GM19455 (cell line): ENCODE measurements around the gene PTOV1.
A peak's percentile ranks its signal among the peaks of the same experiment; 100 is the strongest.

ENCODE experiments used
- ATAC-seq: cut with Tn5 transposase; IDR thresholded peaks from one replicate; pipeline ENCODE4 v1.9.1; 2021; ENCODE audit not compliant: unreplicated experiment

Gene PTOV1

DNA sequence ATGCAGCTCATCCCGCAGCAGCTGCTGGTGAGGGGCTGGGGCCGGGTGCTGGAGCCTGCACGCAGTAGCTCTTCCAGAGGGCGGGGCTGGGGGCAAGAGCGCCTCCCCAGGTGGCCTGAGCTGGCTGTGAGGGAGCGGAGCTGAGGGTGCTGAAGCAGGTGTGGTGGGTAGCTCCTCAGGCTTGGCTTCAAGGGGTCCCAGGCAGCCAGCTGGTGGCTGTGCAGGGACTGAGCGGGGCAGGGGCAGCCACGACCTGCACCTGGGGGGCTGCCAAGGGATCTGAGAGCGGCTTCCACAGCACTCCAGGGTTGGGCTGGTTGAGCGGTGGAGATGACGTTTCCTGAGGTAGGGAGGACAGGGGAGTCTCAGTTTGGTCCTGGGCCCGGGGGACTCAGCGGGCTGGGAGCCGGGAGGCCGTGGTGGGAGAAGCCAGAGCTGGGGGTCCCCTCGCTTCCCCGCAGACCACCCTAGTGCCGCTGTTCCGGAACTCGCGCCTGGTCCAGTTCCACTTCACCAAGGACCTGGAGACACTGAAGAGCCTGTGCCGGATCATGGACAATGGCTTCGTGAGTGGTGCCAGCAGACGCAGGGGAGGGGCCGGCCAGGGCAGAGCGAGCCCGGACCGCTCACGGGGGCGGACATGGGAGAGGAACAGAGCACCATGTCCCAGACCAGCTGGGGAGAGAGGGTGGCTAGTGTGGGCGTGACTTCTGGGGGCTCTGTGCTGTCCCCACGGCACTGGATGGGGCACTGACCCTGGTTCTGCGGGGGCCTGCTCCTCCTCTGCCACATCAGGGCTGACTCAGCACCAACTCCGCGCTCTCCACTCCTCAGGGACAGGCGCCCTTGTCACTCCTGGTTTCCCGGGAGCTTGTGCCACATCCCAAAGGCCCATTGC is 7.4 kb downstream of the PTOV1 start:
- ATAC-seq = no peak

DNA sequence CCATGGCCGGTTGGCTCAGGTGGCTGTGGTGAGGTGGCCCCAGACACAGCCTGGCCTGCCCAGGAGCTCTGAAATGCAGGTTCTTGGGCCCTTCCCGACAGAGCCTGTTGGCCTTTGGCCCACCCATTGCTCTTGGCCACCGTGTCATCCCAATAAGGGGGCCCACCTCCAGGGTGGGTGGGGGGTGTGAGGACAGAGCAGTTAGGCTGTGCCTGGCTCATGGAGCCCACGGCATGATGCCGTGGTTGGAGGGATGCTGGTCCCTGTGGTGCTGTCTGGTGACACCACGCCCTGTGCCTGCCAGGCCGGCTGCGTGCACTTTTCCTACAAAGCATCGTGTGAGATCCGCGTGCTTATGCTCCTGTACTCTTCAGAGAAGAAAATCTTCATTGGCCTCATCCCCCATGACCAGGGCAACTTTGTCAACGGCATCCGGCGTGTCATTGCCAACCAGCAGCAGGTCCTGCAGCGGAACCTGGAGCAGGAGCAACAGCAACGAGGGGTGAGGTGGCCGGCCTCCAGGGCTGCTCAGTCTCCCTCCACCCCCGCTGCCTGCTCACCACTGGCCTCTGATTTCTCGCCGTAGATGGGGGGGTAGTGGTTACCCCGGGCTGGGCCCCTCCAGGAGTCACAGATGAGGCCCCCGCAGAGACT is 8.8 kb downstream of the PTOV1 start:
- no peak for ATAC-seq

DNA sequence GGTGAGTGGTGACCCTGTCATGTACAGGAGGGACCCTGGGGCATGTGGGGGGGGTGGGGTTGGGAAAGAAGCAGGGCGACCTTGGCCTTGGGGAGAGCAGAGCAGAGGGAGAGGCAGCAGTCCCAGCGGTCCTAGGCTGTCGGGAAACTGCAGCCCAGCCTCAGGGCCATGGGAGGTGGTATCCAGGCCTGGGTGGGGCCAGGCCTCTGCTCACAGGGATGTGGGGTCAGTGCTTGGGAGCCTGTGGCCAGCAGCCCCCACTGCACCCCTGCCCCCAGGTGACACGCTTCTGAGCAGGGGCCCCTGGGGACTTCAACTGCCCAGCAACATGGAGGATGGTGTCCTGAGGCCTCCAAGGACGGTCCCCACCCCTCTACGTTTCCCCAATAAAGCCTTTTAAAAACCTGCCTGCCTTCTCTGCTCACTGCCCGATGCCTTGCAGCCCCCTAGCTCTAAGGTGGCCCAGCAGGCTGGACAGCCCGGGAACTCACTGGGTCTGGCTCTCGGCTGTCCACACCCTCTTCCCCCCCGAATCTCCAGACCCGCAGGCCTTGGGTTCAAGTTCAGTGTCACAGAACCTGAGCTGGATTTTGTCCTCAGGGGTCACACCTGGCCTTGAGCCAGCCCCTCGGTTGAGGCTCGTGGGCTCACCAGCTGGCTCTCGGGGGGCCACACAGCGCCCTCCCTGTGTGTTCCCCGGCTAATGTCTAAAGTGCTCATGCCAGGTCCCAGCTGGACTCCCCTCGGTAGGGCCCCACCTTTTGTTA is 9.6 kb downstream of the PTOV1 start:
- no peak for ATAC-seq

DNA sequence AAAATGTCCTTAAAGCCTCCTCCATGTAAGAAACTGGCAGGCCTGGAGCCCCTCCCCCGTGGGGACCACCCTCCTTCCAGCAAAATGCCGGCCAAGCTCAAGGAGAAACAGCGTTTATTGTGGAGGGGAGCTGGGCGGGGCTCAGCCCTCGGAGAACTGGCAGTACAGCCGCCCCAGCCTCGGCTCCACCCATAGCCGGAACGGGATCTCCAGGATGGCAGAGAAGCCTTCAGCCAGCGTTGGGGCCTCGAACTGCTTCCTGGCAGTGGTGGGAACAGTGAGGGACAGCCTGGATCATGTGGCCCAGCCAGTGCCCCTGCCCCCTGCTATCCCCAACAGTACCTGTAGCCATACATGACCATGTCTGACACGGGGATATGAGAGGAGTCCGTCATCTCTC is 10.1 kb downstream of the PTOV1 start:
- no peak for ATAC-seq

DNA sequence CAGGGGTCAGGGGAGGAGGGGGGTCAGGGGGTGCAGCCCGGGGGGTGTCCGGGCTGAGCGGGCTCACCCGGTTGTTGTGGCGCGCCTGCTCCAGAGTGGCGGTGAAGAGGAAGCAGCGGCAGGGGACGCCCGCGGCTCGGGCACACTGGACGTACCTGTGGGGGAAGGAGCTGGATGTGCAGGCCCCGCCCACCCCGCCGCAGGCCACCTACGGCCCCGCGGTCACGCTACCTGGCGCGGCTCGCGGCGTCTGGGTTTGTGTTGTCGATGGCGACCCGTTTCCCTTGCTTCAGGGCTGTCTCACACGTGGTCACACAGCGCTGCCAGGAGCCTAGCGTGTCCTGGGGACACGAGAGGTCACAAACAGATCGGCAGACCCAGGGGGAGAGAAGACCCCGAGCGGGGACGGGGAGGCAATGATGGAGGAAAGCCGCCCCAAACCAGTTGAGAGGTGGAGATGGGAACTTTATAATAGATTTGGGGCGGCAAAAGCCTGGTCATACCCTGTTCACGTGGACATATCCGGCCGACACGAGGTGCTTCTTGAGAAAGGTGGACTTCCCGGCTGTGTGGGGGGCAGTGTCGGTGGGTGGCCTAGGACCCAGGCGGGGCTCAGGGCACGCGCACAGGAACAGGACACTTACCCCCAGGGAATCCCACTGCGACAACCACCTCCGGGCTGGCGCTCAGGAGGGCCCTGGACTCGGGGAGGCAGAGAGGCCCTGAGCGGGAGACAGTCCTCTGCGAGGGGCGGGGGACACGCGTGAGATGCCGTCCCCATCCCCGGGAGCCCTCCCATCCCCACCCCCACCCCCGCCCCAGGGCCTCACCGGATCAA is 10.8 kb downstream of the PTOV1 start:
- no peak for ATAC-seq

DNA sequence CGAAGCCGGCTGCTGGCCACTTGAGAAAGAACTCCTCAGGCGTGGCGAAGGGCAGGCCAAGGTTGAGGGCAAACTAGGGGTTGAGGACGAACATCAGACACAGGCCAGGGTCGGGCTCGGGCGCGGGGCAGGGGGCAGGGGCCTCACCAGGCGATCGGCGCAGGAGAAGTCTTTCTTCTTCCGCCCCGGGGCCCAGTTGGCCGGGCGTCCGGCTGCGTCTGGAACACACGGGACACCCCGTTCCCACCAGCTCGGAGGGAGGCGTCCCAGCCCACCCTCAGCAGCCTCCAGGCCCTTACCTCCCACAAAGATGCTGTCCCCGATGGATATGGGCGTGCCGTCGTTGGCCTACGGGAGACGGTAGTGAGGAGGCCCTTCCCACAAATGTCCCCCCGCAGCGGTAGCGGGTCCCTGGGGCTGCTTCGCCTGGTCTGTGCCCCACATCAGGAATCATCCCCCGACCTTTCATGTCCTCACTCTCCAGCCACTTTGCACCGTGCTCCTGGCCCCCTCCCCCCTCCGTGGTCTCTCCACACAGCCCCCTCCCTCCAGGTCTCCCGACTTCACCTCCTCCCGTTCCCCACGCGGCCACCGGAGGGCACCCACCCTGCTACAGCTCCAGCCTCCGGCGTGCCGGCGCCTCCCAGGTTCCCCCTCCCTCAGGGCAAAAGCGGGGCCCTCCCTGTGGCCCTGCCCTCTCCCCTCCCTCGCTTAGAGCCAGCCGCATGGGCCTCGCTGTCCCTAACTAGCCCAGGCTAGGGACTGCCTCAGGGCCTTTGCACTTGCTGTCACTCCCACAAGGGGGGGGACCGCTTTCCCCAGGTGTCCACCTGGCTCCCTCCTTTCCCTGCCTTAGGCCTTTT is 11.7 kb downstream of the PTOV1 start:
- no peak for ATAC-seq

DNA sequence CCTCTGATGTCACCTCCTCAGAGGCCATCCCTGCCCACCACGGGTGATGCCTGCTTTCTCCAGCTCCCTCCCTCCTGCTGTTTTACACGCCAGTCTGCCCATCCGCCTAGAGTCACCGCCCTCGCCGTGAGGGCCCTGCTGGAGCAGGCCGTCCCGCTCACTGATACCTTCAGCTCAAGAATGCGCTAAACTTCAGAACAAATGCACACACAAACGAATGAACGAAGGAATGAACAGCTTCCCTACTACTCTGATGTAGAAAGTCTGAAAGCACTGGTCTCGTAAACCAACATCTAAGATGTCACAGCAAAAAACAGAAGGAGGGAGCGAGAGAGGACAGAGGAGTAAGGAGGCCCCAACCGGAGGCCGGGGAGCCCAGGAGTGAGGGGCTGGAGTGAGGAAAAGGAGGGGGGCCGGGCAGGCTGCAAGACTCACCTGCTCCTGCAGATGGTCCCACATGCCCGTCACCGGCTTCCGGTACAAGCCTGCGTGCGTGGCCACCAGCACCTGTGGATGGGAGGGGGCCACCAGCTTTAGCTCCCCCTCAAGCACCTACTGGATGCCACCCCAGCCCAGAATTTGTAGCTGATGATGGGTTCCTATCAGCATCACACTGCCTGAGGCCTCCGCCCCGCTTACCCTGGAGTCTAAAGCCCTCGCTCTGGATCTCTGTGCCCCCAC is 12.4 kb downstream of the PTOV1 start:
- no peak for ATAC-seq

DNA sequence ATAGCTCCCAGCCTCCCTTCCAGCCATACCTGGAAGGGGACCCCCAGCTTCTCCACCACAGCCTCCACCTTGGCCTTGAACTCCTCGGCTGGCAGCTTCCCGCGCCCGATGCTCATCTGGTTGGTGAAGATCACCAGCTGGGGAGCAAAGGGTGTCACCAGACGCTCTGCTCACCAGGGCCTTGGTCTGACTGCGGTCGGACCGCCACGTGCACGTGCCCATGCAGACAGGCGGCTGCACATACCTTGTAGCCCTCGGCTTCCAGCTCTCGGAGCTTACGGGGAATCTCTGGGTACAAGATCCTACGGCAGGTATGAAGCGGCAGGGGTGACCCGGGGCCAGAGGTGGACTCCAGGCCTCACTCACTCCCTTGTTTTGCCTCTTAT is 13.0 kb downstream of the PTOV1 start:
- ATAC-seq = no peak

DNA sequence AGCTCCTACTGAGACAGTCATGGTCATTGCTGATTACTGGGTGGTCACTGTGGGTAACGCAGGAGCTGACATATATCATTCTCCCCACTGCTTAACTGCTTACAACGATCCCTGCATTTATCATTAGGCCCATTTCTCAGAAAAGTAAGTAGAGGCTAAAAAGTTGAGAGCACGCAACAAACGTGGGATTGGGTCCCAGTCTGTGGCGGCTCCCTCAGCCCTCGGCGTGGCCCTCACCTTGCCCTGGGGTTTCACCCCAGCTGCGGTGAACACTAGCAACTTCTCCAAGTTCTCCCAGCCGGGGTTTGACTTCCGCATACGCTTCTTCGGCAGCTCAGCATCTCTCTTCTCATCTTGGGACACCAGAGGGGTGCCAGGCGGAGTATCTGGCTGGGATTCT is 13.9 kb downstream of the PTOV1 start:
- ATAC-seq = no peak

DNA sequence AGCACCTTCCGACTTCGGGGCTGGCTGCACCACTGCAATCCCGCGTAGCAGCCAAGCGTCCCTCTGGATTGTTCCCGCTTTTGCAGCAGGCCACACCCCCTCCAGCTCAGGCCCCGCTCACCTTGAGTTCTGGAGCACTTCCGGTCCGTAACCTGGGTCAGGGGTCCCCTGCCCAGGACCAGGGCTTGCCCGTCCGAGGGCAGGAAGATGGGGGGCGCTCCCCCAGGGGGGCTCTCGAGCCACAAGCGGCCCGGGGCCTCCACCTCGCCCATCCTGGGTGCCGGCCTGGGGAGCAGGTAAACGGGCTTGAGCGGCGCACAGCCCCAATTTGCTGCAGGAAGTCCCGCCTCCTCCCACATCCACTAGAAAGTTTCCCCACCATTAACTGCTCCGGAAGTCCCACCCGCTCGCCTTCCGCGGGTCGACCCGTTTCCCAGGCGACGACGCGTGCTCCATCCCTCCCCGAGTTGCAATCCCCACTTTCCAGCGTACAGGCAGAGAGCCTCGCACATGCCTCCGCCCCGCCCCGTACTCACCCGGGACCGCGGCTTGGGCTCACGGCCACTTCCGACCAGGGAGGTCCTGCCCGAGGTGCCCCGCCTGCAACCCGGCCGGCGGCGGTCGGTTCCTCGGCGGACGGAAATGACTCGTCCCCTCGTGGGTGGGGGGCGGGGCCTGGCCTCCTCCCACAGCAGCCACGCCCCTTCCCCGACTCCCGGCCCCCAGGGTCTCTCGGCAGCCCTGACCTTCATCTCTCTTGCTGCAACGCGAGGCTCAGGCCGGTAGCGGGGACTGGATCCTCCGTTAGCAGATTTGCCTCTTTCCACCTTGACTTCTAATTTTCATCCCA is 16.2 kb downstream of the PTOV1 start, which contains the start of gene PNKP:
PNKP (minus strand) TSS at position 644 of the 850 bp plus-strand sequence; CDS start at position 272, 372 bp downstream.
- peak; percentile 44 for ATAC-seq

DNA sequence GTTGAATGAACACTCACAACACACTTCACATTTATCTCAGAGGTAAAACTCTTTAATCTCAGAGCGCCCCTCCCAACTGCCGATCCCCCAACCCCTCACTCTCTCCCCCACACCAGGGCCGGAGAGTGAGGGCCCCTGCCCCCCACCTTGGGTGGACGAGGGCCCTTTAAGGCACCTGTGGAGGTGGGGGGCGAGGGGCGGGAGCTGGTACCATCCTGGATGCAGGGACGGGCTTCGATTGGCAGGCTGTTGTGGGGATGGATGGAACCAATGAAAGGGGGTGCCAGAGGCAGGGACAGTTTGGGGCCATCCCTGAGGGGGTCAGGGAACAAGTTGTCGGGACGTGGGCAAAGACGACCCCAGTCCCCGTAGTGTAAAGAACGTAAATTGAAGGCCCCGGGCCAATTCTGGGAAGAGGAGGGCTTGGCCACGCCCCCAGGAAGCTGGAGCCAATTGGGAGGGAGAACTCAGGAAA is 18.1 kb downstream of the PTOV1 start:
- ATAC-seq = peak; percentile 4

DNA sequence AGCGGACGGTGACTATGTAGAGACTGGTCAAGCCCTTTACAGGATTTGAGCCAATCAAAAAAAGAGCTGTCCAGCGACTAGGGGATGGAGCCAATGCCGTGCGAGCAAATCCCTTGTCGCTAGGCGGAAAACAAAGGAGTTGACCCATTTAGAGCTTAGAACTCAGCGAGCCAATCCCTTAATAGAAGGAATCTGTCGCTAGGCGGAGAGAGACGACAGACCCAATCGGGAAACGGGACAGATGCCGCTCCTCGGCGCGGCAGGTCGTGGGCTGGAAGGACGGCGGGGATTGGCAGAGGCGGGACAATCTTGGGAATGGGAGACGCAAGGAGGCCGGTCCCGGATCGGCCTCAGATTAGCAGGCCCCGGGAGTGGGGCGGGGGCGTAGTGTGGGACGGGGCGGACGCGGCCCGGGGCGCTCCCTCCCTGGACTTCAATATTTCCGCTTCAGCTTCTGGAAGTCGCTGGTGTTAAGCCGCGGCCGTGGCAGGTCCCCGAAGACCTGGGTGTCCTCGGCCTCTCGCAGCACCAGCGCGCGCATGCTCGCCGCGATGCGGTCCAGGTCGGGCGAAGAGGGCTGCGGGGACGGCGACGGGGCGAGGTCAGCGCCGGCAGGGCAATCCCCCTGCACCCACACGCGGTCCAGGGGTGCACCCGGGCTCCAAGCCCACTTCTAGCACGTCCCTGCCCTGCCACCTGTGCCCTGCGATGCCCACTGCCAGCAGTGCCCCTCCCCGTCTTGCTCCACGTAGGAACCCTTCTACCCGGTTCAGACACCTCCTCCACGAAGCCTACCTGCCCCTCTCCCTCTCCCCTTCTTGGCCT is 18.7 kb downstream of the PTOV1 start:
- ATAC-seq = peak; percentile 67

DNA sequence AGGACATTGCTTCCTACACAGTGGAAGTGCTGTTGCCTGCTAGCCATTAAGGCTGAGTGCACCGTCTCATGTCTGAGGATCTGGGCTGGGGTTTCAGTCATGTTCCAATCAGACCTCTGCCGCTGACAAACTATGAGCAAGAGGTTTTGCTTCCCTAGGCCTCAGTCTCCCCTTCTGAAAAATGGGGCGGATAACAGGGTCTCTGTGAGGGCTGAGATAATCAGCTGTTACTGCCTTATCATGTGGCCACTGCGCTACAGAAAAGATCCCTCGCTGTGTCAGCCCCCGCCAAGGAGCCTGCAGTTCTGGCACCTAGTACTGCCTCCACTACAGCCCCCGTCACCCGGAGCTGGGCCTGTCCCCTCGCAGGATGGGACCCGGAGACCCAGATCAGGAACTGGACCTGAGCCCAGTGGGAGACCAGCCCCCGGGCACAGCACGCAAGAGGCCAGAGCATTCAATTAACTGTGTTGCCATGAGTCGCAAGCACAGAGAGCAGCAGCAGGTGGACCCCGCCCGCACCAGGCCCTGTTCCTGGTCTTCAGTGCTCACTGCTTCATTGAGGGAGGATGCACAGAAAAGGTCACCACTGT is 19.4 kb downstream of the PTOV1 start:
- no peak for ATAC-seq

DNA sequence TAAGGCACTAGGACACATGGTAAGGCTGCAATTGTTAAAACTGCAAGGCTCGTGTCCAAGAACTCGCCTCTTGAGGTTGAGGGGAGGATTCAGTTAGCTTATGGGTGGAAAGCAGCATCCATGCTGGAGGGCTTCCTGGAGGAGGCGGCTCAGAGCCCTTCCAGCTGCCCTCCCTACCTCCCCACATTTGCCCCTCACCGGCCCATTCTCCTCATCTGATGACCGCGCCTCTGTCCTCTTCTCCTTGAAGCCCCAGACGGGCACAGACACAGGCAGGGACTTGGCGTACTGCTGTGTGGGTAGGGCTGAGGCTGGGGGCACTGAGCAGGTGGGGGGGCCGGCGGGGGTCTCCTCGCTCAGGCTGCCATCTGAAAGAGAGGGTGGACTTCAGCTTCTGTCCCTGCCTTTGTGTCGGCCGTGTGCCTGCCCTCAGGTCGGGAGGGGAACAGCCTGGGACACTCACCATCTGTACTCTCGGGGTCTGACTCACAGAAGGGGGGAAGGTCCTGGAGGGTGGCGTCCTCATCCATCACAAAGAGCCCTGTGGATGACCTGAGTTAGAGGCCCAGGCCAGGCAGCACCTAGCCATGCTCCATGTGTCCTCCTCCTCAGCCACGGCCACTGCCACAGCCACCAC is 20.5 kb downstream of the PTOV1 start:
- ATAC-seq = no peak

DNA sequence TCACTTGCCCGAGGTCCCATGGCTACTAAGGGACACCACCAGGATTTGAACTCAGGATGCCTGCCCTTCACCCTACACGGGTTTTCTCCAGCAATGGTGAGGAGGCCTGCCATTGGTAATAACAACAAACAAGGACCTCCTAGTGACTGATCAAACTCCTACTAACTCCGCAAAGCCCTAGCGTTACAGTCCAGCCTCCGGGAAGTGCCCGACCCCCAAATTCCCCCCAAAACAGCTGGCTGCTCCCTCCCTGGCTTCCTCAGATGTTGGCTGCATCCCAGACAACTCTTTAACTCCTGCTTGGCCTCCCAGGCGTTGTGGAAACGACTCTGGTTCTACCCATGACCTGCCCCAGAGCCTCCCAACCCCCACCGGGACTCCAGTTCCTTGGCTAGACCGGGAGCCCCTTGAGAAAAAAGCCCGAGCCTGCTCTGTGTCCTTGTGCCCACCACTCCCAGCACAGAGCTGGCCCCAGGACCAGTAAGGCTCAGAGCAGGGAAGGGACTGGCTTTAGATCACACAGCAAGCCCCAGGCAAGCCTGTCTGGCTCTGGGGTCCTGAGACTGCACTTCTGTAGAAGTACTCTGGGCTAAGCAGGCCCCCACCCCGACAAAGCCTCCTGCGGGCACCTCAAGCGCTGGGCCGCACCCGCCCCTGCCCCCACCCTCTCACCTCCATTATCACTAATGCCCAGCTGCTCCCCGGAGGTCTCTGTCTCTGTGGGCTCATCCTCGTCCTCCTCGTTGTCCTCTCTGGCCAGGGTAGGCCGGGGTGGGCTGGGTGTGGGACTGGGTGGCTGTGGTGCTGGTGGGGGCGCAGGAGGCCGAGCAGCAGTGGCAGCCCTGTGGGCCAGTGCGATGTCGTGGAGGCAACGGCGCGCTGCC is 21.5 kb downstream of the PTOV1 start:
- ATAC-seq = no peak
